Astrocyte of the hippocampus (primary cell): ENCODE data around the gene ADCY2.

Experiments
- DNase-seq: peaks from one replicate; pipeline ENCODE4 v3.0.0; 2011; ENCODE audit warnings: low read depth, low spot score

The ADCY2 gene

DNA sequence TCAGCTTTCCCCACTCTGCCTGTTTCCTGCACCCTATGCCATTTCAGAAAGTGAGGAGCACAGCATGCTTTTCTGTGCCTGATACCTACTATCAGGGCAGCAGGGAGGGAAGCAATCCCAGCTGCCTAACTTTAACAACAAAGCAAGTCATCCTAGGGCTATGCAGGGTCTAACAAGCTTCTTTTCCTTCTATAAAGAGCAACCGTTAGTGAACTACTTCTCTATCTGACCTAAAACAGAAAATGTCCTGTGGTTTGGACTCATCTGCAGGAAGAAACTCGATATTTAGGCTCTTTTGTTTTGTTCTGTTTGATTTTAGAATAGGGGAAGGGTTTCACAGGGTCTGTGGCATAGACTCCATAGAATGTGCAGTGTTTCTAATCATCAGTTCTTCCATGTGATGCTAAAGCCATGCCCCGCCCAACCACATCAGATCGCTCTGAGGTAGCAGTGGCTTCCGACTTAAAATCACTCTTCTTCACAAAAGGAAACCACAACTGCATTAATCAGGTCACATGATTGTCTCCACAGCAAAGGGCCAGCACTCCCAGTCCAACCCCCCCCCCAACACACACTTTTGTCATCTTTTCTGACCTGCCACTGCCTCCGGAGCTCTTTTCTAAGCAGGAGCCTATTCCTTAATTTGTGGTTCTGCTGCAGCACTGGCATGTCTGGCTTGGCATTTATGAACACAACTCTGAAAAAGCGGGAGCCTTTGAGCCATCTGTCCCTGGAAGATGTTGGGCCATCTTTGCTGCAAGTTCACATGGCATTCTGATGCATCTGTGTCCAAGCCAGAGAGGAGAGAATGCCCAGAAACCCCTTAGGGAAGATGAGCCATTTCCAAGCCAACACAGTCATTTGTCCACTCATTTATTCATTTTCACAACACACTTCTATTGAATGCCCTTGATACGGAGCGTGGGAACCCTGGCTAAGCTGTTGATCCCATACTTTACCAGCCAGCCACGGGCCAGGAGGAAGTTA, 383.4 kb downstream of the ADCY2 start:
- DNase-seq: peak; percentile 76

DNA sequence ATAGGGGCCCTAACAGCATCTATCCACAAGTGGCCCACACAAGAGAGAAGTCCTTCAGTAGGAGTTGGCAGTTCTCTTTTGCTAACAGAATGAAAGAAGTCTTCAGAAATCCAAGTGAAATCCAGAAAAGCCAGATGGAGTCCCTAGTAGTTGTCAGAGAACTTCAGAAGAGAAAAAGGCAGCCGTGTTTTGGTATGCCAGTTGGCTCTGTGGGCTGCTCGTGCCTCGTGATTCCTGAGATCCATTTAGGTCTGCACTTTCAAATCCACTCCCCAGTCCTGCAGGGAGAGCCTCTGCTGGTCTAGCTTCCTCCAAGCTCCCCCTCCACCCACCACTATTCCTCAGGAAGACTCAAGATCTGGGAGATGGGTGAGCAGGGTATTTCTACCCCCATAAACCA, 386.0 kb downstream of the ADCY2 start:
- DNase-seq: no peak

GRCh38 chr5:7784683-7785380, 388.9 kb downstream of the ADCY2 start:
- no peak for DNase-seq

DNA sequence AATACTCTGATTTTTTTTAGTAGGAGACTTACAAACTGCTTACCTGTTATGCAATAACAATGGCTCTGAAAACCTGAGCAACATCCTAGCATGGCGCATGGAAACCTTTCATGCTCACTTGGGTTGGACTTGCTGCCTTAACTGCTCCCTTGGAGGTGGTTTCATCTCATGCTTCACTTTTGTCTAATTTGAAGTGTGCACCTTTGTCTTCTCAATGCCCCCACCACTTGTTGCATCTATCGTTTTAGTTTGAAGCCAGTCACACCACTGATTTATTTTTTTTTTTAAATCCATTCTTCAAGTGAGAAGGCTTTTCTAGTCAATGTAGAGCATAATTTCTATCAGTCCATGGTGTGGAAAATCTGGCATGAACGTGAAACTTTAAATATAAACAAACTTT, 391.8 kb downstream of the ADCY2 start:
- DNase-seq: no peak

DNA sequence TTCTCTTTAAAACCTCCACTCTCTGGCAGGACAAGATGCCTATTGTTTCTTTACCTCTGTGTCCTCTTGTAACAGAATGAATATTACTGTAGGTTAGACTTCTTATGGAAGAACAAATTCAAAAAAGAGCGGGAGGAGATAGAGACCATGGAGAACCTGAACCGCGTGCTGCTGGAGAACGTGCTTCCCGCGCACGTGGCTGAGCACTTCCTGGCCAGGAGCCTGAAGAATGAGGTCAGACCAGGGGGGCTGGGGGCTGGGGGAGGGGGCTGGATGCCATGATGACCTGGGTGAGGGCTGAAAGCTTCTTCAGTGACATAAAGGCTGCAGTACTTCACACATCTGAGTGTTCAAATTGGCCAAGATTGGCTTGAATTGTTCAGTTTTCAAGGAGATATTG, 393.6 kb downstream of the ADCY2 start:
- no peak for DNase-seq

GRCh38 chr5:7793895-7794294, 398.0 kb downstream of the ADCY2 start:
- DNase-seq: no peak

- peak; percentile 26 for DNase-seq
These were observed 398.4 kb downstream of the ADCY2 start for GRCh38 chr5:7794311-7794710.

DNA sequence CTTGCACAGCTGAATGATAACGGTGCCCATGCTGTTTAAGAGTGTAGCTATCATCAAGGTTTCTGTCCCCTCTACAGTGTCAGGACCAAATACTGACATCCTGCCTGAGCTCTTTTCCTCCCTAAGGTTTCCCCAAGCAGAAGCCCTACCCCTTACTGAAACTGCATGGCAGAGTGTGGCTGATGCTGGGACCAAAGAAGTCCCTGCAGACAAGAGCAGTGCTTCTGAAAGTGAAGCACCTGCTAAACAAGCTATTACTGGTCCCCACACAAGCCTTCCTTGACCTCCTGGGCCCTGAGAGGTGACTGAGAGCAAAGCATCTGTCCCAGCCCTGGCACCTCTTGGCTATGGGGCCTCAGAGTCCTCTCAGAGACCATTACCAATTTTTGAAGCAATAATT, 398.9 kb downstream of the ADCY2 start:
- DNase-seq: no peak

- DNase-seq: peak; percentile 14
These were observed 399.4 kb downstream of the ADCY2 start for GRCh38 chr5:7795306-7795705.

GRCh38 chr5:7801891-7802614, 406.1 kb downstream of the ADCY2 start:
- no peak for DNase-seq

- DNase-seq: no peak
These were observed 406.9 kb downstream of the ADCY2 start for GRCh38 chr5:7802855-7803254.

- DNase-seq: no peak
These were observed 408.0 kb downstream of the ADCY2 start for GRCh38 chr5:7803937-7804336.

DNA sequence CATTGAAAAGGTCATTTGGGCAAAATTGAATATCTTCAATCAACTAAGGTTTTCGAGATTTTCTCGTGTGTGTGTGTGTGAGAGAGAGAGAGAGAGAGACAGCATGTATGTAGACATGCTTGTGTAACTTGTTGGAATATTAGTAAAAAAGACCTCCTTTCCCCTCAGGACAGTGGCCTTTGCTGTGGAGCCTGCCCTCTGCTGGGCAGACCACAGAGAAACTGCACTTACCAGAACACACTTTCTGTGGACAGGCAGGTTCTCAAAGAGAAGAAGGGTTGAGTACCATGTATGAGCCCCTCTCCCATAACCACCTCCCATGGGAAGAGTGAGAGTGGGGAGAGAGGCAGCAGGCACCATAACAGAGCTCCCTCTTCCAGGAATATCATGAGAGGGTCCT, 409.4 kb downstream of the ADCY2 start:
- DNase-seq: peak; percentile 27

GRCh38 chr5:7808998-7809397, 413.1 kb downstream of the ADCY2 start:
- no peak for DNase-seq

DNA sequence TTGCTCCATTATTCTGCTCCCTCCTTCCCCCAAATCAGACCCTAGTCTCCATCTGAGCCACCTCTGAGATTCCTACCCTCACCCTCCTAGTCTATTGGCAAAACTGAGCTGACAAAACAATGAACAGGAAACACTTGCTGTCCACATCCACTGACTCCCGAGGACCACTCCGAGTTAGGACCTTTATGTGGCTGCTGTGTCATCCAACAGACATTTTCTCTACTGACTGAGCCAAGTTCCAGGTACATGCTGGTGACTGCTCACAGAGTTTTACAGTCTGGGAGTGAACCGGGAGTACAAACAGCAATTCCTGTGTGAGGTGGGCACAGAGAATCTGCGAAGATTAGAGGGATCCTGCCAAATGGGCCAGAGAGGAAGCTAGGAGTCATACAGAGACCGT, 415.8 kb downstream of the ADCY2 start:
- DNase-seq: peak; percentile 54

GRCh38 chr5:7813007-7813406, 417.1 kb downstream of the ADCY2 start:
- no peak for DNase-seq

- DNase-seq: no peak
These were observed 417.6 kb downstream of the ADCY2 start for GRCh38 chr5:7813576-7813975.

GRCh38 chr5:7814816-7815215, 418.9 kb downstream of the ADCY2 start:
- no peak for DNase-seq

GRCh38 chr5:7815892-7816534, 420.1 kb downstream of the ADCY2 start:
- DNase-seq: peak; percentile 89

DNA sequence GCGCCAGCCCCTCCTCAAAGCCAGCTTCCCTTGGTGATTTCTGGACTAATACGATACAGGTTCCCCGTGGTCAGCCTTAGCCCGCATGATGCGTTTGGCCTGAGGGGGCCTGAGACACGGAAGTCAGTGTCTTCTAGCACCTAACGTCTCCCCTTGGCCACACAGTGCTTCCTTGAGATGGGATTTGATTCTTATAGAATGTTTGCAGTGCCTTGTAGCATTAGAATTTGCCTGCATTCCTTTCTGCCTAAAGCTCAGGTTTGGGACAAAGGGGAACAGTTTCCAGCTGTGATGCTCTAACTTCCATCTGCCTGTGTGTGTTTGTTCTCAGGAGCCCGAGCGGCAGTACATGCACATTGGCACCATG, 420.6 kb downstream of the ADCY2 start:
- DNase-seq: no peak

DNA sequence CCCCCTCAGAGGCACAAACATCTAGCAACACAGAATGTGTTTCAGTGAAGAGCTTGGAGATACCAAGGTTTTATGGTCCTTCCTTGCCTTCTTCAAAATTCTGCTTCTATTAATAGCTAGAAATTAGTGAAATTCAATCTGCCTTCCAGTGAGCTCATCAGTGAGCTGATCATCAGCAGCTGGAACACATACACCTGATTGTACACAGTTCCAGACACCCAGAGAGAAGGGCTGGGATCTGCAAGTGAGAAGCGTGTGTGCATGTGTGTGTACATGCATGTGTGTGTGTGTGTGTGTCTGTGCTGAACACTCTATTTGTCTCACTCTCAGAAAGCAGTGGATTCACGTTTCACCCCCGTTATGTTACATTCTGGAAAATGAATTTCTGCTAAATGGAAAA, 426.5 kb downstream of the ADCY2 start:
- DNase-seq: no peak

- DNase-seq: no peak
These were observed 427.7 kb downstream of the ADCY2 start for GRCh38 chr5:7823594-7823993.
